Fibroblast of pulmonary artery (primary cell): Measurements from ENCODE around the gene LMNA.
A peak's percentile ranks its signal among the peaks of the same experiment; 100 is the strongest.
"Not testable (repeated sequence)": the region's sequence is repeated elsewhere in the genome, so short reads cannot be mapped to it uniquely, and the experiment has no call there.

Source experiments
- DNase-seq: peaks from one replicate; pipeline ENCODE4 v3.0.0-alpha.2; 2010; ENCODE audit warnings: low read depth
- H3K4me3 ChIP-seq: replicated peaks from 2 replicates; pipeline ENCODE4 v1.5.1; 2011; ENCODE audit warnings: low read depth, mild to moderate bottlenecking, control low read depth, low read length, moderate library complexity
- CTCF ChIP-seq: IDR thresholded peaks from 2 replicates; pipeline ENCODE4 v1.5.1; 2011; ENCODE audit warnings: mild to moderate bottlenecking, control low read depth, low read length, inconsistent platforms; ENCODE audit errors: missing control alignments

LMNA gene

GRCh38 chr1:156114101-156114918 lies at the start of gene LMNA:
LMNA (plus strand) TSS chr1:156114711; CDS start chr1:156114919, 208 bp downstream.
- TF ChIP-seq CTCF = no peak
- peak within 1 kb of the TSS; percentile 99 for H3K4me3 ChIP-seq
- peak; percentile 94 for DNase-seq

GRCh38 chr1:156065212-156065611 lies 49.3 kb upstream of the LMNA start:
- TF ChIP-seq CTCF = no peak
- DNase-seq = no peak
- H3K4me3 ChIP-seq = no peak overlapping the region

GRCh38 chr1:156065871-156066270 lies 48.6 kb upstream of the LMNA start:
- no peak for DNase-seq
- no peak overlapping the region for H3K4me3 ChIP-seq
- TF ChIP-seq CTCF = no peak

- no peak overlapping the region for H3K4me3 ChIP-seq
- no peak for TF ChIP-seq CTCF
- no peak for DNase-seq
These were observed 47.2 kb upstream of the LMNA start for GRCh38 chr1:156067262-156067661.

GRCh38 chr1:156069490-156070455 lies 44.7 kb upstream of the LMNA start:
- DNase-seq = no peak
- no peak for TF ChIP-seq CTCF
- no peak overlapping the region for H3K4me3 ChIP-seq

GRCh38 chr1:156070548-156070947 lies 44.0 kb upstream of the LMNA start:
- no peak for TF ChIP-seq CTCF
- no peak overlapping the region for H3K4me3 ChIP-seq
- no peak for DNase-seq

- not testable (repeated sequence) for DNase-seq, H3K4me3 ChIP-seq
These were observed 43.1 kb upstream of the LMNA start for GRCh38 chr1:156071332-156071816.
